H1 (cell line): ENCODE measurements around the gene HSPA5. TPM values are rescaled to one million over a fixed set of nuclear protein-coding genes. Genes with fewer than 3 reads are reported as not detected.

Source experiments
- ASH2L ChIP-seq: fragments of 200-600, 300-600 bp; sonication (generic); IDR thresholded peaks from one replicate; pipeline ENCODE4 v1.7.1; 2017; ENCODE audit warnings: low read length
- BACH1 ChIP-seq: IDR thresholded peaks from 2 replicates; pipeline ENCODE4 v1.6.1; 2012; ENCODE audit warnings: low read length, improper control_type of control experiment
- BCL11A ChIP-seq, 2 experiments: IDR thresholded peaks; one replicate each; pipeline ENCODE4 v1.6.1; 2011; ENCODE audit warnings: low read depth in 2 of 2, low read length in 2 of 2, mild to moderate bottlenecking in 2 of 2
- CBX8 ChIP-seq: fragments of 300-800, 300-1000 bp; sonication (generic); IDR thresholded peaks from 2 replicates; pipeline ENCODE4 v1.7.1; 2016; ENCODE audit warnings: low read depth, low read length, borderline replicate concordance
- CHD1 ChIP-seq: IDR thresholded peaks from 2 replicates; pipeline ENCODE4 v1.6.1; 2012; ENCODE audit warnings: low read depth, low read length, improper control_type of control experiment
- GABPA ChIP-seq: IDR thresholded peaks from 2 replicates; pipeline ENCODE4 v1.6.1; 2011; ENCODE audit warnings: mild to moderate bottlenecking, low read length, moderate library complexity, borderline replicate concordance; ENCODE audit not compliant: insufficient read depth
- SP1 ChIP-seq: IDR thresholded peaks from 2 replicates; pipeline ENCODE4 v1.6.1; 2011; ENCODE audit warnings: low read depth, low read length
- SRF ChIP-seq: IDR thresholded peaks from 2 replicates; pipeline ENCODE4 v1.6.1; 2011; ENCODE audit warnings: mild to moderate bottlenecking, low read depth, low read length, moderate library complexity
- polyA plus RNA-seq, 7 experiments: library from polyadenylated mRNA; depleted of rRNA in 3 of 7; stranded (reverse) in 5 of 7; unstranded in 2 of 7; fragments of >200 nt in 5 of 7; fragments of 200-250 nt in 2 of 7; gene quantifications; 1 replicate in 5 of 7; 2 replicates in 1 of 7; 4 replicates in 1 of 7; pipeline versions ENCODE4 v1.2.1 to v1.2.3, GENCODE V29; 2011 to 2013; ENCODE audit warnings: missing spikeins in 2 of 7, mixed read lengths in 2 of 7
- total RNA-seq: library from RNA; stranded (reverse); fragmentation: NEBNext Ultra II Directional; extraction: Animal tissue kit (Norgen Biotek cat#: 25700); gene quantifications from 2 replicates; pipeline ENCODE4 v1.2.1, GENCODE V29; 2021
- TF ChIP-seq, protein P1 (sequence below): fragments of 300-600 bp; sonication (generic); IDR thresholded peaks from 2 replicates; pipeline ENCODE4 v1.7.1; 2012; ENCODE audit warnings: low read length, moderate library complexity, mild to moderate bottlenecking, inconsistent platforms; ENCODE audit not compliant: insufficient replicate concordance
- TF ChIP-seq, protein P2 (sequence below): IDR thresholded peaks from 2 replicates; pipeline ENCODE4 v1.6.1; 2012; ENCODE audit warnings: inconsistent platforms

Gene HSPA5
- total and polyA plus RNA-seq, 2 of the 8 experiments (the other 6 are each of a cell fraction or from before 2014, with no cell fraction given), result 91.3 to 352 TPM

DNA sequence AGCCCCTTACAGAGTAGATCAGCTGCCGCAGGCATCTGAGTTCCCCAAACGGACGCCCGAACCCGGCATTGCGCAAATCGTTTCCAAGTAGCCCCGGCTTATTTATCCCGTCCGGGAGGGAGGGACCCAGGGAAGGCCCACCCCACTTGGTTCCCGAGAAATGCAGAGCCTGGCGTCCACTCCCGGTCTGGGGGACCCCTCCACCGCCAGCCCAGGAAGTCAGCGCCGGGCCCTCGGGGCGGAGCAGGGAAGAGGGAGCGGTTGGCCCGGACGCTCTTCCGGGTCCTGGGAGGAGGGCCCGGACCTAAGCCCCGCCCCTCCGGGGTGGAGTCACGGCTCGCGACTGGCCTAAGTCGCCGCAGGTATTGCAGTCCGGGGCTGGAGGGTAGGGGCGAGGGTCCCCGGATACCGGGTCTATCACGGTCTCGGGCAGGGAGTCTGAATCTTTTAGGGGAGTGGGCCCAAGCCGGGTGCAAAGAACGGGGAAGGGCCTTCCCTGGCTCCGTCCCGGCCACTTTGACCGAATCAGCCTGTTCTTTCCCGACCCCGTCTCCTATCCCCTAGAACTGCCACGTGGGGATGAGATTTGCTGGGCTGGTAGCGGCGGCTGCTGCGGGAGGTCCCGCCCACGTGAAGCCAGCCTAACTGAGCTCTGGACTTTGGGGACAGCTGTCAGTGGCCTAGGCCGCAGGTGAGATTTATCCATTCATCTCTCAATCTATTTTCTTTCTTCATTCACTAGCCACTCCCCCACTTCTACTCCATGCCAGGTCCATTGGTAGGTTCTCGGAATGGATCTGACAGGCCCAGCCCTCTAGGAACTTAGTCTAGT, 40.7 kb downstream of the HSPA5 start, which contains the start of gene RABEPK (continued):
- TF ChIP-seq, protein P1, sequence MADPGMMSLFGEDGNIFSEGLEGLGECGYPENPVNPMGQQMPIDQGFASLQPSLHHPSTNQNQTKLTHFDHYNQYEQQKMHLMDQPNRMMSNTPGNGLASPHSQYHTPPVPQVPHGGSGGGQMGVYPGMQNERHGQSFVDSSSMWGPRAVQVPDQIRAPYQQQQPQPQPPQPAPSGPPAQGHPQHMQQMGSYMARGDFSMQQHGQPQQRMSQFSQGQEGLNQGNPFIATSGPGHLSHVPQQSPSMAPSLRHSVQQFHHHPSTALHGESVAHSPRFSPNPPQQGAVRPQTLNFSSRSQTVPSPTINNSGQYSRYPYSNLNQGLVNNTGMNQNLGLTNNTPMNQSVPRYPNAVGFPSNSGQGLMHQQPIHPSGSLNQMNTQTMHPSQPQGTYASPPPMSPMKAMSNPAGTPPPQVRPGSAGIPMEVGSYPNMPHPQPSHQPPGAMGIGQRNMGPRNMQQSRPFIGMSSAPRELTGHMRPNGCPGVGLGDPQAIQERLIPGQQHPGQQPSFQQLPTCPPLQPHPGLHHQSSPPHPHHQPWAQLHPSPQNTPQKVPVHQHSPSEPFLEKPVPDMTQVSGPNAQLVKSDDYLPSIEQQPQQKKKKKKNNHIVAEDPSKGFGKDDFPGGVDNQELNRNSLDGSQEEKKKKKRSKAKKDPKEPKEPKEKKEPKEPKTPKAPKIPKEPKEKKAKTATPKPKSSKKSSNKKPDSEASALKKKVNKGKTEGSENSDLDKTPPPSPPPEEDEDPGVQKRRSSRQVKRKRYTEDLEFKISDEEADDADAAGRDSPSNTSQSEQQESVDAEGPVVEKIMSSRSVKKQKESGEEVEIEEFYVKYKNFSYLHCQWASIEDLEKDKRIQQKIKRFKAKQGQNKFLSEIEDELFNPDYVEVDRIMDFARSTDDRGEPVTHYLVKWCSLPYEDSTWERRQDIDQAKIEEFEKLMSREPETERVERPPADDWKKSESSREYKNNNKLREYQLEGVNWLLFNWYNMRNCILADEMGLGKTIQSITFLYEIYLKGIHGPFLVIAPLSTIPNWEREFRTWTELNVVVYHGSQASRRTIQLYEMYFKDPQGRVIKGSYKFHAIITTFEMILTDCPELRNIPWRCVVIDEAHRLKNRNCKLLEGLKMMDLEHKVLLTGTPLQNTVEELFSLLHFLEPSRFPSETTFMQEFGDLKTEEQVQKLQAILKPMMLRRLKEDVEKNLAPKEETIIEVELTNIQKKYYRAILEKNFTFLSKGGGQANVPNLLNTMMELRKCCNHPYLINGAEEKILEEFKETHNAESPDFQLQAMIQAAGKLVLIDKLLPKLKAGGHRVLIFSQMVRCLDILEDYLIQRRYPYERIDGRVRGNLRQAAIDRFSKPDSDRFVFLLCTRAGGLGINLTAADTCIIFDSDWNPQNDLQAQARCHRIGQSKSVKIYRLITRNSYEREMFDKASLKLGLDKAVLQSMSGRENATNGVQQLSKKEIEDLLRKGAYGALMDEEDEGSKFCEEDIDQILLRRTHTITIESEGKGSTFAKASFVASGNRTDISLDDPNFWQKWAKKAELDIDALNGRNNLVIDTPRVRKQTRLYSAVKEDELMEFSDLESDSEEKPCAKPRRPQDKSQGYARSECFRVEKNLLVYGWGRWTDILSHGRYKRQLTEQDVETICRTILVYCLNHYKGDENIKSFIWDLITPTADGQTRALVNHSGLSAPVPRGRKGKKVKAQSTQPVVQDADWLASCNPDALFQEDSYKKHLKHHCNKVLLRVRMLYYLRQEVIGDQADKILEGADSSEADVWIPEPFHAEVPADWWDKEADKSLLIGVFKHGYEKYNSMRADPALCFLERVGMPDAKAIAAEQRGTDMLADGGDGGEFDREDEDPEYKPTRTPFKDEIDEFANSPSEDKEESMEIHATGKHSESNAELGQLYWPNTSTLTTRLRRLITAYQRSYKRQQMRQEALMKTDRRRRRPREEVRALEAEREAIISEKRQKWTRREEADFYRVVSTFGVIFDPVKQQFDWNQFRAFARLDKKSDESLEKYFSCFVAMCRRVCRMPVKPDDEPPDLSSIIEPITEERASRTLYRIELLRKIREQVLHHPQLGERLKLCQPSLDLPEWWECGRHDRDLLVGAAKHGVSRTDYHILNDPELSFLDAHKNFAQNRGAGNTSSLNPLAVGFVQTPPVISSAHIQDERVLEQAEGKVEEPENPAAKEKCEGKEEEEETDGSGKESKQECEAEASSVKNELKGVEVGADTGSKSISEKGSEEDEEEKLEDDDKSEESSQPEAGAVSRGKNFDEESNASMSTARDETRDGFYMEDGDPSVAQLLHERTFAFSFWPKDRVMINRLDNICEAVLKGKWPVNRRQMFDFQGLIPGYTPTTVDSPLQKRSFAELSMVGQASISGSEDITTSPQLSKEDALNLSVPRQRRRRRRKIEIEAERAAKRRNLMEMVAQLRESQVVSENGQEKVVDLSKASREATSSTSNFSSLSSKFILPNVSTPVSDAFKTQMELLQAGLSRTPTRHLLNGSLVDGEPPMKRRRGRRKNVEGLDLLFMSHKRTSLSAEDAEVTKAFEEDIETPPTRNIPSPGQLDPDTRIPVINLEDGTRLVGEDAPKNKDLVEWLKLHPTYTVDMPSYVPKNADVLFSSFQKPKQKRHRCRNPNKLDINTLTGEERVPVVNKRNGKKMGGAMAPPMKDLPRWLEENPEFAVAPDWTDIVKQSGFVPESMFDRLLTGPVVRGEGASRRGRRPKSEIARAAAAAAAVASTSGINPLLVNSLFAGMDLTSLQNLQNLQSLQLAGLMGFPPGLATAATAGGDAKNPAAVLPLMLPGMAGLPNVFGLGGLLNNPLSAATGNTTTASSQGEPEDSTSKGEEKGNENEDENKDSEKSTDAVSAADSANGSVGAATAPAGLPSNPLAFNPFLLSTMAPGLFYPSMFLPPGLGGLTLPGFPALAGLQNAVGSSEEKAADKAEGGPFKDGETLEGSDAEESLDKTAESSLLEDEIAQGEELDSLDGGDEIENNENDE, result no peak
- TF ChIP-seq, protein P2, sequence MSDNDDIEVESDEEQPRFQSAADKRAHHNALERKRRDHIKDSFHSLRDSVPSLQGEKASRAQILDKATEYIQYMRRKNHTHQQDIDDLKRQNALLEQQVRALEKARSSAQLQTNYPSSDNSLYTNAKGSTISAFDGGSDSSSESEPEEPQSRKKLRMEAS, result peak; percentile 93
- TF ChIP-seq ASH2L (peak; percentile 52), CHD1 (no peak), CBX8 (no peak), SP1 (no peak; the same call in 1 of the 2 replicates), SRF (no peak), BCL11A (IDR thresholded peaks at IDR 0.05; ENCODE audit: low read depth in 2 of 2, low read length in 2 of 2) (no peak), GABPA (peak; percentile 63; the same call in 1 of the 2 replicates), BACH1 (peak; percentile 30; the same call in 1 of the 2 replicates)
